ENCODE measurements around the gene MGAT4B.
"Not testable (repeated sequence)": the region's sequence is repeated elsewhere in the genome, so short reads cannot be mapped to it uniquely, and the experiment has no call there.

Gene MGAT4B

GRCh38 chr5:179806250-179807048 is at the start of gene MGAT4B:
TSS of gene MGAT4B (minus strand) at chr5:179806866. CDS start at chr5:179806583, 283 bp downstream.
- DNase-seq (ENCODE audit: low spot score) = peak; percentile 93

DNA sequence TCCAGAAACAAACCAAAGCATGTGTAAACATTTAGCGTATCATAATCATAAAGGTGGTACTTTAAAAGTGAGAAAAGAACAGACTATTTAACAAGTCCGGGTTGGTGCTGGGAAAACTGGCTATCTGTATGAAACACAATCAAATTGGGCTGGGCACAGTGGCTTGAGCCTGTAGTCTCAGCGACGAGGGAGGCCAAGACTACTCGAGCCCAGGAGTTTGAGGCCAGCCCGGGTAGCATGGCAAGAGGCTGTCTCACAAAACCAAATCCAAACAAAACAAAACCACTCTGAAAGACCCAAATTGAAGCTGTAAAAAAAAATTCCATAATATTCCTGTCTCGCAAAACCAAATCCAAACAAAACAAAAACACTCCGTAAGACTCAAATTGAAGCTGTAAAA is 47.7 kb upstream of the MGAT4B start:
- DNase-seq (ENCODE audit: low spot score) = no peak

- no peak for DNase-seq (ENCODE audit: low spot score)
Measured at GRCh38 chr5:179852993-179853547, 46.4 kb upstream of the MGAT4B start.

DNA sequence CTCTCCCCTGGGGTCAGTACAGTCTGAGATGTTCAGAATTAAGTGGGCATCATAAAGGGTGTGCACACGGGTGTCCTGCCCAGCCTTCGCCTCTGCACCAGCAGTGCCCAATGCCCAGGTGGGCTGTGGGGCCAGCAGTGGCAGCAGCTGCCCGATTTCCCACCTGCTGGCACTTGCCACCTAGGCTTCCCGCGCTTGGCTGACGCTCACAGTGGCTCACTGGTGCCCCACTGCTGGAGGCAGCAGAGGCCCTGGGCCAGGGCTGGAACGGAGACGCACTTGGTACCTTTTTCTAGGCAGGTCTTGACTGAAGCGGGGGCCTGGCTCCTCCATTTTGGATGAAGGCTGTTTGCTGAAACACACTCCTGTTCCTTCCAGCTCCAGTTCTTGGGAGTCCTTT is 35.0 kb upstream of the MGAT4B start:
- DNase-seq (ENCODE audit: low spot score) = no peak

DNA sequence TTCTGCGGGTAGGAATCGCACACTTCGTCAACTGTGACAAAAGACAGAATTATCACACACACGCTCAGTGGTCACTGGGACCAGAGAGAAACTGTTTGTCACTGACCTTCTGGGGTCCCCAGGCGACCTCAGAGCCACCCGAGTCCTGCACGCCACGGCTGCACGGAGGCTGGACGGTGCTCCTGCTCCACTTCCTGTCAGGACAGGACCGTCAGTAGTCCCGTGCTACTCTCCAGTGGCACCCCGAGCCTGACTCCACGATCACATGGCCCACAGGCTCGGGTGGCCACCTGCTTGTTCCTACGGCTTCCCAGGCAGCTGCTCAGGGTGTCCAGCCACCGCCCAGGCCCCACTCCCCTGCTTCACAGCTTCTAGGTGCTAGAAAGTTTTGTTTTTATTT is 34.1 kb upstream of the MGAT4B start:
- no peak for DNase-seq (ENCODE audit: low spot score)

- DNase-seq (ENCODE audit: low spot score) = no peak
Measured at GRCh38 chr5:179840321-179840720, 33.7 kb upstream of the MGAT4B start.

DNA sequence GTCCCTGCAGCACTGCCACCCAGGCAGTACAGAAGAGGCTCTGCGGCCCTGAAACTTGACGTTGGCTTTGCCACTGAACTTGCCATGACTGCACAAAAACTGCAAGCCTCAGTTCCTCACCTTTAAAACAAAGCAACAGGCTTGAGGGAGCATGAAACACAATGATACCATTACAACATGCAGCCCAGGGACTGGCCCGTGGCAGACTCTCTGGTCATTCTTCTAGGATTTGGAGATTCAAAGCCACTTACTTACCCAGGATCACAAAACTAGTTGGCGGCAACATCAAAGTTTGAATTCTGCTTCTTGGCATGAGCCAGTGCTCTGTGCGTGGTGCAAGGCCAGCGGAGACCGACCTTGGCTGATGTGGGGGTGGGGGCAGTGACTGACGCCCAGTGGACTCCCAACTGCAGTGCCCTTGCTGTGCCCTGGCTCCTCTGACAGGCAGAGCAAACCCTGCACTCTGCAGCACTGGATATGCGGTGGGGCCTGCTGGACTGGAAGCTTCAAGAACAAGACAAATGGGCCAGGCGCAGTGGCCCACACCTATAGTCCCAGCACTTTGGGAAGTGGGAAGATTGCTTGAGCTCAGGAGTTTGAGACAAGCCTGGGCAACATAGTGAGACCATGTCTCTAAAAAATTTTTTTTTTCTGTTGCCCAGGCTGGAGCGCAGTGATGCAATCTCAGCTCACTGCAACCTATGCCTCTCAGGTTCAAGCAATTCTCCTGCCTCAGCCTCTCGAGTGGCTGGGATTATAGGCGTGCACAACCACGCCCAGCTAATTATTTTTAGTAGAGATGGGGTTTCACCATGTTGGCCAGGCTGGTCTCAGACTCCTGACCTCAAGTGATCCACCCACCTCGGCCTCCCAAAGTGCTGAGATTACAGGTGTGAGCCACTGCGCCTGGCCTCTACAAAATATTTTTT is 32.9 kb upstream of the MGAT4B start:
- no peak for DNase-seq (ENCODE audit: low spot score)

DNA sequence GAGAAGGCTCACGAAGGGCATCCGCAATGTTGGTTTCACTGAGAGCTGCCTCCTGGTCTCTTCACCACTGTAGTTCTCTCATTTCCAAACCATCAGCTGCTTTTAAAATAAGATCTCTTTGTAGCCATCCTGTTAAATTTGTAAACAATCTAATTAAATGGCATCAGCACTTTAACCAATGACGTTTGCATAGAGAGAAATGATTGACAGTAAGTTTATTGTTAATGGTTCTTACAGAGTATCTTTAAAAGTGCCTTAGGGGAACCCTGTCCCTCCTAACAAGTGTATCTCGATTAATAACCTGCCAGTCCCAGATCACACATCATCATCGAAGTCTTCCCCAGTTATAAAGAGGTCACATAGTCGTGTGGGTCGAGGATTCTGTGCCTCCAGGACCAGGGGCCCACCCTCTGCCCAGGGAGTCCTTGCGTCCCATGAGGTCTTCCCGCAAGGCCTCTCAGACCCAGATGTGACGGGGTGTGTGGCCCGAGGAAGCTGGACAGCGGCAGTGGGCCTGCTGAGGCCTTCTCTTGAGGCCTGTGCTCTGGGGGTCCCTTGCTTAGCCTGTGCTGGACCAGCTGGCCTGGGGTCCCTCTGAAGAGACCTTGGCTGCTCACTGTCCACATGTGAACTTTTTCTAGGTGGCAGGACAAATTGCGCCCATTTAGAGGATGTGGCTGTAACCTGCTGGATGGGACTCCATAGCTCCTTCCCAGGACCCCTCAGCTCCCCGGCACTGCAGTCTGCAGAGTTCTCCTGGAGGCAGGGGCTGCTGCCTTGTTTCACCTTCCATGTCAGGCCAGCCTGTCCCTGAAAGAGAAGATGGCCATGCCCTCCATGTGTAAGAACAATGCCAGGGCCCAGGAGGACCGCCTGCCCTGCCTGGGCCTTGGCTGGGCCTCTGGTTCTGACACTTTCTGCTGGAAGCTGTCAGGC is 30.7 kb upstream of the MGAT4B start:
- no peak for DNase-seq (ENCODE audit: low spot score)

DNA sequence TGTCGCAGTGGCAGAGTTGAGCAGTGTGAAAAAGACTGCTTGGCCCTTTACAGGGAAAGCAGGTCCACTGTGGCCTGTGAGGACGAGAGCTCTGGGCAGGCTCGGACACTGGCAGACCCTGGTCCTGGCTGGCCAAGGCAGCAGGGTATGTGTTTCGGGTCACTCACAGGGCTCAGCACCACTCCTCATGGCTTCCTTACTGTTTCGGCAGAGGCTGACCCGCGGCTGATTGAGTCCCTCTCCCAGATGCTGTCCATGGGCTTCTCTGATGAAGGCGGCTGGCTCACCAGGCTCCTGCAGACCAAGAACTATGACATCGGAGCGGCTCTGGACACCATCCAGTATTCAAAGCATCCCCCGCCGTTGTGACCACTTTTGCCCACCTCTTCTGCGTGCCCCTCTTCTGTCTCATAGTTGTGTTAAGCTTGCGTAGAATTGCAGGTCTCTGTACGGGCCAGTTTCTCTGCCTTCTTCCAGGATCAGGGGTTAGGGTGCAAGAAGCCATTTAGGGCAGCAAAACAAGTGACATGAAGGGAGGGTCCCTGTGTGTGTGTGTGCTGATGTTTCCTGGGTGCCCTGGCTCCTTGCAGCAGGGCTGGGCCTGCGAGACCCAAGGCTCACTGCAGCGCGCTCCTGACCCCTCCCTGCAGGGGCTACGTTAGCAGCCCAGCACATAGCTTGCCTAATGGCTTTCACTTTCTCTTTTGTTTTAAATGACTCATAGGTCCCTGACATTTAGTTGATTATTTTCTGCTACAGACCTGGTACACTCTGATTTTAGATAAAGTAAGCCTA is 29.8 kb upstream of the MGAT4B start:
- no peak for DNase-seq (ENCODE audit: low spot score)

DNA sequence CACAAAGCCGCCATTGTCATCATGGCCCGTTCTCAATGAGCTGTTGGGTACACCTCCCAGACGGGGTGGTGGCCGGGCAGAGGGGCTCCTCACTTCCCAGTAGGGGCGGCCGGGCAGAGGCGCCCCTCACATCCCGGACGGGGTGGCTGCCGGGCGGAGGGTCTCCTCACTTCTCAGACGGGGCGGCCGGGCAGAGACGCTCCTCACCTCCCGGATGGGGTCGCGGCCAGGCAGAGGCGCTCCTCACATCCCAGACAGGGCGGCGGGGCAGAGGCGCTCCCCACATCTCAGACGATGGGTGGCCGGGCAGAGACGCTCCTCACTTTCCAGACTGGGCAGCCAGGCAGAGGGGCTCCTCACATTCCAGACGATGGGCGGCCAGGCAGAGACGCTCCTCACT is 28.2 kb upstream of the MGAT4B start:
- DNase-seq (ENCODE audit: low spot score) = not testable (repeated sequence)

DNA sequence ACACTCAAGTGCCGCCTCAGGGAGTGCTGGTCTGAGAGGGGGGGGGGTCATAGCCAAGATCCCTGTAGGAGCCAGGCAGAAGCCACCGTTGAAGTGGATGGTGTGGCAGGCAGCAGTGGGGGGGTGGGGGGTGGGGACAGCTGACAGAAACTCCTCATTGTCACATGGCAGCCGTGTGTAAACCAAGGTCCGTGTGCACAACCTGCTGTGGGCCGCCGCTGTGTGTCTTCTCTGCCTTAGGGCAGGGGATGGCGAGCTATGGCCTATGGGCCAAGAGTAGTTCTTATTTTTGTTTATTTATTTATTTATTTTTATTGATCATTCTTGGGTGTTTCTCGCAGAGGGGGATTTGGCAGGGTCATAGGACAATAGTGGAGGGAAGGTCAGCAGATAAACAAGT is 27.5 kb upstream of the MGAT4B start:
- no peak for DNase-seq (ENCODE audit: low spot score)

DNA sequence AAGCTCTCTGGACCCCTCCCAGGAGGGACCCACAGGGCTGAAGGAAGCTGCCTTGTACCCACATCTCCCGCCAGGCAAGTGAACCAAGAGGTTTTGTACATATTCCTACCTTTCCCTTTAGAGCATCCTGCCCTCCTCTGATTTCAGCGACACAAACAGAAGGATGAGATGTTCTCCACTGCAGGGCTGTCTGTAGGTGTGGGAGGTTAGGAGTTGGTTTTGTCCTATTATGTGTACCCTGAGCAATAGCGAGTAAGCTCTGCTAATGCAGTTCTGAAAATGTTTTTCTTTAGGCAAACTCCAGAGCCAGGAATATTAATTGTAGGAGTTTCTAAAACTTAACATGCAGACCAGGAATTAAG is 27.0 kb upstream of the MGAT4B start:
- no peak for DNase-seq (ENCODE audit: low spot score)

- DNase-seq (ENCODE audit: low spot score) = no peak
Measured at GRCh38 chr5:179833056-179833708, 26.5 kb upstream of the MGAT4B start.

DNA sequence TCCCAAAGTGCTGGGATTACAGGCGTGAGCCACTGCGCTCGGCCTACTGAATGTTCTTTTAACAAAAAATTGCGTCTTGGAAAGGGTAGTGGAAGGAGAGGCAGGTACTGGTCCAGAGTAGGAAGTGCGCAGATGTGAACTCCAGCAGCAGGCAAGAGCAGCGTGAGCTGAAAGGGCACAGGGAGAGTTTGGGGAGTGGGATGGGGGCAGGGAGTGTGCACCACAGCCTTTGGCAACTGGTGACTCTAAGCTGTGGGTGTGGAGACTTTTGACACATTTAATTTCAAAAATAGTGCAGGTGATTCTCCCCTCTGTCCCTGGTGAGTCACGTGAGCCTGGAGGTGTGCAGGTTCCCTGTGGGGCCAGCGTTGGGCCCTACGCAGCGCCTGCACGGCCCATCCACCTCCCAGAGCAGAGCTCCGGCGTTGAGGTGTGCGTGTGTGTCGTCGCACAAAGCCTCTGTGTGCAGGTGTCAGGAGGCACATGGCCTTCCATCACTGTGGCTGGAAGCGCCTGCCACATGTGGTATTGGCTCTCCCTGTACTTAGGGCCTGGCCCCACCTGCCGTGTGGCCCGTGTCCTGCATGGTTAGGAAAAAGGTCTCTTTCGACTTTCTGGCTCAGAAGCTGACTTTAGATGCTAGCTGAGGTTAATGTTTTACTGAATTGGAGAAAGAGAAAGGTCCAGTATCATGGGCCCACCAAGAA is 25.5 kb upstream of the MGAT4B start:
- no peak for DNase-seq (ENCODE audit: low spot score)

DNA sequence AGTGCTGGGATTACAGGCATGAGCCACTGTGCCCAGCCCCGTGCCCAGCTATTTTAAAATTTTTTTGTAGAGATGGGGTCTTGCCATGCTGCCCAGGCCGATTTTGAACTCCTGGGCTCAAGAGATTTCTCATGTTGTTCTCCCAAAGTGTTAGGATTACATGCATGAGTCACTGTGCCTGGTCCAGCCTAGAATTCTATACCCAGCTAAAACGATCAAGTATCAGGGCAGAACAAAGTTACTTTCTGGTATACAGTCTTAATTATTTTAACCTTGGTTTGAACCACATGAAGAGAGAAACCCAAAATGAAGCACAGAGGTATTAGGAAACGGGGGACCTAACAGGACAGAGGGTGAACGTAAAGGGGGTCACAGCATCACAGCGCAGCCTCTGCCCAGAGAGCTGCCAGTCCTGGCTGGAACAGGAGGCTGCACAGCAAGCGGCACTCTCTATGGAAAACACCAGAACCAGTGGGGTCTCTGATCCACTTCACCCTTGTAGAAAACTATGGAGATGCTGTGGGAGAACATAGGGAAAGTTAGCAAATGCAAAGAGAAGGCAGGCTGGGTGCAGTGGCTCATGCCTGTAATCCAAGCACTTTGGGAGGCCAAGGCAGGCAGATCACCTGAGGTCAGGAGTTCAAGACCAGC is 24.3 kb upstream of the MGAT4B start:
- DNase-seq (ENCODE audit: low spot score) = no peak

DNA sequence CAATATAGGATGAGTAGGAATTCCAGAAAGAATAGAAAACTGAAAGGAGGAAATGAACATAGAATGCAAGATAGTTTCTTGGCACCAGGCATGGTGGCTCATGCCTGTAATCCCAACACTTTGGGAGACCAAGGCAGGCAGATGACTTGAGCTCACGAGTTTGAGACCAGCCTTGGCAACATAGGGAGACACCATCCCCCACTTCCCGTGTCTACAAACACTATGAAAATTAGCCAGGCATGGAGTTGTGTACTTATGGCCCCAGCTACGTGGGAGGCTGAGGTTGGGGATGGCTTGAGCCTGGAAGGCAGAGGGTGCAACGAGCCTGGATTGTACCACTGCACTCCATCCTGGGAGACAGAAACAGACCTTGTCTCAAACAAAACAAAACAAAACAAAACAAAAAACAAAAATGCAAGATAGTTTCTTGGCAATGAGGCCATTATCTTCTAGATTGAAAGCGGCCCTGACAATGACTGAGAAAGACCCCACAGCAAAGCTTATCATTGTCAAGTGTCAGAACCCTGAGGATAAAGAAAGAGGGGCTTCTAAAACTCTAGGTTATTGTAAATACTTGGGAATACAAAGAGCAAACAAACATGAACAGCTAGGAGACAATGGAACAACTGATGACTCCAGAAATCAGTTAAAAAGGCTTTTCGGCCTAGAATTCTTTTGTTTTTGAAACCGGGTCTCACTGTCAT is 23.2 kb upstream of the MGAT4B start:
- DNase-seq (ENCODE audit: low spot score) = no peak

GRCh38 chr5:179828756-179829421 is 22.2 kb upstream of the MGAT4B start:
- DNase-seq (ENCODE audit: low spot score) = no peak

DNA sequence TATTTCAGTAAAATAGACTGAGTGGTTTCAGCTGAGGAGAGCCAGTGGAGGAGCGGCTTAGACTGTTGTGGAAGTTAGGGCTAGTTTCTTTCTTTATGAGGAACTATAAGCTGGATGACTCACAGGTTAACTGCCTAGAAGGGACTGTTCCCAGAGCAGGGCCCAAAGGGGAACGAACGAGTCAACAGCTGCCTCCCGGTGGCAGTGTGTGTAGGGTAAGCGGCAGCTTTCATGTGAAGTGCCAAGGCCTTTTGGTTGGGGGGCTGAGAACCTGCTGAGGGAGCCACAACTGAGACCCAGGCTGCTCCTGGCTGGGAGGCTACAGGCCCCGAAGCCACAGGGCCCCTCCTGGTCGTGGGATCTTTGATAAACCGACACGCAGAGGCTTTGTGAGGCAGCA is 21.0 kb upstream of the MGAT4B start:
- DNase-seq (ENCODE audit: low spot score) = no peak

Measured in D341Med (cell line).